Measurements from ENCODE around the gene KCND3.

The KCND3 gene

DNA sequence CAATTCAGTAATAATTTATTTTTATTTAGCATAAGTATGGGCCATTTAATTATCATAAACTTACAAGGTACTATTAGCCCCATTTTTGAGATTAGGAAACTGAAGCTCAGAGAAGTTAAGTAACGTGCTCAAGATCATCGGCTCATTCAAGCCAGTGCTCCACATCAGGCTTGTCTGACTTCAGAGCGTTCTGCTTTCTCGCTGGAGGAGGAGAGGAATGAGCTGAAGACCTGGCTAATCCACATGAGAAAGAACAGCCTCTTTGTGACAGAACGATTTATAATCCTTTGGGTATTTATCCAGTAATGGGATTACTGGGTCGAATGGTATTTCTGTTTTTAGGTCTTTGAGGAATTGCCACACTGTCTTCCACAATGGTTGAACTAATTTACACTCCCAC, 194.1 kb downstream of the KCND3 start:
- Histone ChIP-seq H3K9me2 (replicated peaks; ENCODE audit: control insufficient read depth, low read length) (no peaks in the 10 kb centered on the region), H3K36me3 (ENCODE audit: control insufficient read depth, low read length) (no peaks in the 10 kb centered on the region), H3K4me2 (ENCODE audit: low read length) (no peak overlapping the region), H3F3A (ENCODE audit: control insufficient read depth, insufficient read depth) (no peaks in the 10 kb centered on the region), H3K27me3 (ENCODE audit: control insufficient read depth, low read length) (peaks cover 30% of the 10 kb centered on the region), H3K4me1 (ENCODE audit: control insufficient read depth, low read length) (no peaks in the 10 kb centered on the region), H4K20me1 (ENCODE audit: control insufficient read depth, insufficient read depth, low read depth, low read length) (no peaks in the 10 kb centered on the region), H3K4me3 (ENCODE audit: low read length) (no peak overlapping the region), H3K79me2 (ENCODE audit: control insufficient read depth, low read length) (no peaks in the 10 kb centered on the region), H3K27ac (ENCODE audit: low read depth, low read length) (no peak overlapping the region), H3K9me3 (ENCODE audit: control insufficient read depth, insufficient read depth, low read length) (no peaks in the 10 kb centered on the region)
- TF ChIP-seq EZH2phosphoT487 (IDR thresholded peaks at IDR 0.05; ENCODE audit: borderline replicate concordance, low read length) = no peak
- TF ChIP-seq, protein P1, sequence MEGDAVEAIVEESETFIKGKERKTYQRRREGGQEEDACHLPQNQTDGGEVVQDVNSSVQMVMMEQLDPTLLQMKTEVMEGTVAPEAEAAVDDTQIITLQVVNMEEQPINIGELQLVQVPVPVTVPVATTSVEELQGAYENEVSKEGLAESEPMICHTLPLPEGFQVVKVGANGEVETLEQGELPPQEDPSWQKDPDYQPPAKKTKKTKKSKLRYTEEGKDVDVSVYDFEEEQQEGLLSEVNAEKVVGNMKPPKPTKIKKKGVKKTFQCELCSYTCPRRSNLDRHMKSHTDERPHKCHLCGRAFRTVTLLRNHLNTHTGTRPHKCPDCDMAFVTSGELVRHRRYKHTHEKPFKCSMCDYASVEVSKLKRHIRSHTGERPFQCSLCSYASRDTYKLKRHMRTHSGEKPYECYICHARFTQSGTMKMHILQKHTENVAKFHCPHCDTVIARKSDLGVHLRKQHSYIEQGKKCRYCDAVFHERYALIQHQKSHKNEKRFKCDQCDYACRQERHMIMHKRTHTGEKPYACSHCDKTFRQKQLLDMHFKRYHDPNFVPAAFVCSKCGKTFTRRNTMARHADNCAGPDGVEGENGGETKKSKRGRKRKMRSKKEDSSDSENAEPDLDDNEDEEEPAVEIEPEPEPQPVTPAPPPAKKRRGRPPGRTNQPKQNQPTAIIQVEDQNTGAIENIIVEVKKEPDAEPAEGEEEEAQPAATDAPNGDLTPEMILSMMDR (IDR thresholded peaks at IDR 0.05; ENCODE audit: low read depth, low read length, poor library complexity, severe bottlenecking) = no peak

DNA sequence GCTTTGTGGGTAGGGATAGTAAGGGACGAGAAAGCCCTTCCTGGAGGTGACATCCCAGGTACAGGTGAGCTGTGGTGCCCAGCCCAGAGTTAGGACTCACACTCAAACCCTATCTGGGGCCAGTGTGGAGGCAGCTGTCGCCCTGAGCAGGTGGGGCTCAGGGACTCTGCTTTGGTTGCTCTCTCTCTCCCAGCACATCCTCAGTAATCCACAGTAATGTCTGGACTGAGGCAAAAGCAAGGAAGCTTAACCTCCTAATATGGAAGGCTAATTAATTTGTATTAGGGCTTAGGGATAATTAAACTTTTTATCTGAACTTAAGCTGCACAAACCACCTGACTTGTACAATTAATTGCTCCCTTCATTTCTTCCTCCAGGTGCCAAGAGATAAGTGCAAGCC, 195.5 kb downstream of the KCND3 start:
- H3K9me3 ChIP-seq (ENCODE audit: control insufficient read depth, insufficient read depth, low read length) = no peaks in the 10 kb centered on the region
- no peak for TF ChIP-seq EZH2phosphoT487 (IDR thresholded peaks at IDR 0.05; ENCODE audit: borderline replicate concordance, low read length)
- TF ChIP-seq, protein P1 (IDR thresholded peaks at IDR 0.05; ENCODE audit: low read depth, low read length, poor library complexity, severe bottlenecking) = no peak
- H3K4me2 ChIP-seq (ENCODE audit: low read length) = no peak overlapping the region
- no peaks in the 10 kb centered on the region for H3K79me2 ChIP-seq (ENCODE audit: control insufficient read depth, low read length)
- H3K36me3 ChIP-seq (ENCODE audit: control insufficient read depth, low read length) = no peaks in the 10 kb centered on the region
- no peak overlapping the region for H3K4me3 ChIP-seq (ENCODE audit: low read length)
- no peaks in the 10 kb centered on the region for H3F3A ChIP-seq (ENCODE audit: control insufficient read depth, insufficient read depth)
- no peak overlapping the region for H3K27ac ChIP-seq (ENCODE audit: low read depth, low read length)
- no peaks in the 10 kb centered on the region for H4K20me1 ChIP-seq (ENCODE audit: control insufficient read depth, insufficient read depth, low read depth, low read length)
- H3K27me3 ChIP-seq (ENCODE audit: control insufficient read depth, low read length) = peaks cover 36% of the 10 kb centered on the region
- H3K4me1 ChIP-seq (ENCODE audit: control insufficient read depth, low read length) = no peaks in the 10 kb centered on the region
- no peaks in the 10 kb centered on the region for H3K9me2 ChIP-seq (replicated peaks; ENCODE audit: control insufficient read depth, low read length)

DNA sequence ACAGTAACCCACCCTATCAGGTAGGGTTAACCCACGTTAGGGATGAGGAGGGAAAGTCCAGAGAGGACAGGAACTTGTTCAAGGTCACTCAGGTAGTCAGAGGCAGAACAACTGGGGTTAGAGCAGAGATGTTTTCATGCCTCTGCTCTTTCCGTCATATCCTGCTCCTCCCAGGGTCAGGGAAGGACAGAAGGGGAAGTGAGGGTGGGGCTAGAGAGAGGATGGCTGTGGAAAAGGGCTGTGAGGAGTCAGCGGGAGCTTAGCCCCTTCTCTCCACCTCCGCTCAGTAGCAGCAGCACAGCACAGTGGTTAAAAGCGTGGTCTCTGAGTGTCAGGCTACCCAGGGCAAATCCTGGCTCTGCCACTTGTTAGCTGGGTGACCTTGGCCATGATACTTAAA, 197.2 kb downstream of the KCND3 start:
- H3K36me3 ChIP-seq (ENCODE audit: control insufficient read depth, low read length) = no peaks in the 10 kb centered on the region
- TF ChIP-seq EZH2phosphoT487 (IDR thresholded peaks at IDR 0.05; ENCODE audit: borderline replicate concordance, low read length) = no peak
- TF ChIP-seq, protein P1 (IDR thresholded peaks at IDR 0.05; ENCODE audit: low read depth, low read length, poor library complexity, severe bottlenecking) = no peak
- H3K27ac ChIP-seq (ENCODE audit: low read depth, low read length) = no peak overlapping the region
- H3F3A ChIP-seq (ENCODE audit: control insufficient read depth, insufficient read depth) = no peaks in the 10 kb centered on the region
- no peaks in the 10 kb centered on the region for H3K4me1 ChIP-seq (ENCODE audit: control insufficient read depth, low read length)
- H4K20me1 ChIP-seq (ENCODE audit: control insufficient read depth, insufficient read depth, low read depth, low read length) = no peaks in the 10 kb centered on the region
- no peak overlapping the region for H3K4me3 ChIP-seq (ENCODE audit: low read length)
- no peaks in the 10 kb centered on the region for H3K79me2 ChIP-seq (ENCODE audit: control insufficient read depth, low read length)
- H3K27me3 ChIP-seq (ENCODE audit: control insufficient read depth, low read length) = peaks cover 35% of the 10 kb centered on the region
- H3K9me2 ChIP-seq (replicated peaks; ENCODE audit: control insufficient read depth, low read length) = no peaks in the 10 kb centered on the region
- no peaks in the 10 kb centered on the region for H3K9me3 ChIP-seq (ENCODE audit: control insufficient read depth, insufficient read depth, low read length)
- no peak overlapping the region for H3K4me2 ChIP-seq (ENCODE audit: low read length)

DNA sequence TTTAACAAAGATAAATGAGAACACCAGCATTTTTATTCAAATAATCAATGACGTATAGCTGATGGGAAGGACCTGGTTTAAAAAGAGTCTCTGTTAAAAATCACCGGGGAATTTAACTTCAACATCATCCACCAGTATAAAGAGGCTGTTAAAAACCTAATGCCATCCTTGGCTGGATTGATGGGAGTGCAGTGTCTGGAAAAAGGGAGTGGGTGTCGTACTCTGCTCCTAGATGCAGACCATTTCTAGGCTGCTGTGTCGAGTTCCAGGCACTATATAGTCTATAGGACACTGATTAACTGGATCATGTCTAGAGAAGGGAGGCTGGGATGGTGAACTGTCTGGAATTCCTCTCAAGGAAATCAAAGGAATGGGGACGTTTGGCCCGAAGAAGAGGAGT, 197.7 kb downstream of the KCND3 start:
- H3K27ac ChIP-seq (ENCODE audit: low read depth, low read length) = no peak overlapping the region

More for the DNA sequence above, 197.7 kb downstream of the KCND3 start:
- no peak overlapping the region for H3K4me2 ChIP-seq (ENCODE audit: low read length)
- H3K9me3 ChIP-seq (ENCODE audit: control insufficient read depth, insufficient read depth, low read length) = no peaks in the 10 kb centered on the region
- no peak overlapping the region for H3K4me3 ChIP-seq (ENCODE audit: low read length)
- no peaks in the 10 kb centered on the region for H3K79me2 ChIP-seq (ENCODE audit: control insufficient read depth, low read length)
- no peaks in the 10 kb centered on the region for H3F3A ChIP-seq (ENCODE audit: control insufficient read depth, insufficient read depth)
- H3K9me2 ChIP-seq (replicated peaks; ENCODE audit: control insufficient read depth, low read length) = no peaks in the 10 kb centered on the region
- H3K36me3 ChIP-seq (ENCODE audit: control insufficient read depth, low read length) = no peaks in the 10 kb centered on the region
- TF ChIP-seq, protein P1 (IDR thresholded peaks at IDR 0.05; ENCODE audit: low read depth, low read length, poor library complexity, severe bottlenecking) = no peak
- no peak for TF ChIP-seq EZH2phosphoT487 (IDR thresholded peaks at IDR 0.05; ENCODE audit: borderline replicate concordance, low read length)
- H3K27me3 ChIP-seq (ENCODE audit: control insufficient read depth, low read length) = peaks cover 35% of the 10 kb centered on the region
- no peaks in the 10 kb centered on the region for H3K4me1 ChIP-seq (ENCODE audit: control insufficient read depth, low read length)
- no peaks in the 10 kb centered on the region for H4K20me1 ChIP-seq (ENCODE audit: control insufficient read depth, insufficient read depth, low read depth, low read length)
